Endometrium (tissue), 2 donors: ENCODE data around the gene TENT5C.

ENCODE experiments used
- FAIRE-seq: peaks from 2 replicates; lab custom pipeline; 2012; peaks lifted over from hg19 to GRCh38; lab: Jason Lieb, UNC
- donor health status: control.
- donor health status: control.

Gene TENT5C

DNA sequence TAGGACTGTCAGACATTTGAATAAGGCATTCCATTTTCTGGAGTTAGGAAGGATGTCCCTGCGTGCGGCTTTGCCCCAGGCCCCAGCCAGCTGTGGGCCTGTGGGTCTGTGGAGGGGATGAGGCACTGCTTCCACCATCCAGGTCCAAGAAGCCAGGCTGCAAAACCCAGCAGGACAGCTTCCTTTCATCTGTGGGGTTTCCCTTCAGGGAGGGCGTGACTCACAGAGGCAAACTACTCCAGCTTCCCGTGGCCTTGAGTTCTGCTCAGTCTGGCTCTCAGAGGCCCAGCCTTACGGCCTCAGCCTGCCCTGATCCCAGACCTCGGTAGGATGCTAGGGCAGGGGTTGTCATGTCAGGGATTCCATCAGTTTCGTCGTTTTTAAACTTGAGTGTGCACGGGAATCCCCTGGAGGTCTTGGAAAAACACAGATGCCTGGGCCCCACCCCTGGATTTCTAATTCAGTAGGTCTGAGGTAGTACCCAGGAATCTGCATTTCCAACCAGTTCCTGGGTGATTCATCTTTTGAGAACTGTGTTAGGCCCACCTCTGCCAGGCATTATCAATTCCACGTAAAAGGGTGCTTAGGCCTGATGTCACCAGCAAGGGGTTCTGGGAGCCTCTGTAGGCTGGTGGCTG, 32.3 kb upstream of the TENT5C start:
- FAIRE-seq: no peak

DNA sequence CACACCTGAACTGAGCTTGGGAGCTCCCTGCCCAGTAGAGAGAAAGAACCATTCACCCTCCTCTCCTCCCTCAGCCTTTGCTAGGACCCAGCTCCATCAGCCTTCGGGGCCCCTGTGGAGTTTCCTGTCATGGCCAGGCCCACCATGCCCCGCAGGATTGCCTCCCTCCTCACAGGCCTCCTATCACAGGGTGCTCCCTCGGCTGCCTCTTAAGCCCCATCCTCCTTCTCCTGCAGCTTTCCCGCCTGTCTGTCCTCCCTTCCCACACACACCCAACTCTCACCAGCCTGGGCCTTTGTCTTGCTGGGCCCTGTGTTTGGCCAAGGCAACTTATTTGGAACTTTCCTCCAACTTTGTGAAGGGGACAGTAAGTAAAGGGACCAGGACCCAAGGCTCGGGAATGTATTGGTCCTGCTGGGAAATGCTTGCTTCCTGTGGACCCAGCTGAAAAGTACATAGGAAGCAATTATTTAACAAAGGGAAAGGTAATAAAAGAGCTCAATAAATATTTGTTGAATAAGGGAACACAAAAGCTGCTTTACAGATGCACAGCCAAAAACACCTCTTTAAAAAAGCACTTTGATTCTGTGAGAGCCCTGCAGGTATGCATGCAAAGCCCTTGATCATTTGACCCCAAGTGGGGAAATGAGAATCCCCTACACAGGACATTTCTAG, 31.6 kb upstream of the TENT5C start:
- no peak for FAIRE-seq

DNA sequence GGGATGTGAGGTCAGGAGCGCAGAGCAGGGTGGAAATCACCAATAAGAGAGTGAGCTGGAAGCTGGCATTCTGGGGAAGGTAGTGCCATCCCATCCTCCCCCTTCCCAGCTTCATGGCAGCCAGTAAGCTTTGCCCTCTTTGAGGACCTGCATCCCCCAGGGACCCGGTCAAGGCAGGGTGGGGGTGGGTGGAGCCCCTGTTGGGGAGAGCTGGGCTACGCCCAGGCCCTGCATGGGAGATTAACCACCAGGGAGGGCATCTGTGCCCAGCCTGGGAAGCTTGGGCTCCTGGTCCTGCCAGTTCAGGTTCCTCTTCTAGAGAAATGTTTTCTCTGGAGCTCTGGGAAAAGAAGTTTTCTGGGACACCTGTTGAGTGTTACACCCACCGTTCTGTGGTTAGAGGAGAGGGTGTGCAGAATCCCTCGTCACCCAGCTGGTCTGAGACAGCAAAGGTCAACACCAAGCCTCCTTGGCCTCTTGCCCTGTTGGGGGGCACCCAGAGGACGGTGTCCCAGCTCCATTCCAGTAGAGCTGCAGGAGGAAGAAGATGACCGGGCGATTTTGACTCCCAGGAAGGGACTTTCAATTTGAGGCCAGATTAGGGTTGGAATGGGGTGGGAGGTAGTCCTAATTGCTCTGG, 30.1 kb upstream of the TENT5C start:
- FAIRE-seq: no peak

DNA sequence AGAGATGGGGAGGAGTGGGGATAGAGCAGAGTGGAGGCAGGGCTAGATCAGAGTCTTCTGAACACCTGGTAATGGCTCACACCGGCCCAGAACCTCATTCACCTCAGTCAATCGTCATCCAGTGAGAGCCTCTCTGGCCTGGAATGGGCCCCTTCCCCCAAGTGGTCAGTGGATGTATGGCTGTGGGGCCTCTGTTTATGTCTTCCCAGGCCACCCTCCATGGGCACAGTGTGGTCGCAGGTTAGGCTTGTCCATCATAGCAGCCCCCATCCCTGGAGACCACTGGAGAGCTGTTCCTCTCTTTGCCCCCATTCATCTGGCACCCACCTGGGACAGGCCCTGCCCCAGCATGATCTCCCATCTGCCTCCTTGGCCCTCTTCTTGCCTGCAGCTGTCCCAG, 29.6 kb upstream of the TENT5C start:
- no peak for FAIRE-seq

DNA sequence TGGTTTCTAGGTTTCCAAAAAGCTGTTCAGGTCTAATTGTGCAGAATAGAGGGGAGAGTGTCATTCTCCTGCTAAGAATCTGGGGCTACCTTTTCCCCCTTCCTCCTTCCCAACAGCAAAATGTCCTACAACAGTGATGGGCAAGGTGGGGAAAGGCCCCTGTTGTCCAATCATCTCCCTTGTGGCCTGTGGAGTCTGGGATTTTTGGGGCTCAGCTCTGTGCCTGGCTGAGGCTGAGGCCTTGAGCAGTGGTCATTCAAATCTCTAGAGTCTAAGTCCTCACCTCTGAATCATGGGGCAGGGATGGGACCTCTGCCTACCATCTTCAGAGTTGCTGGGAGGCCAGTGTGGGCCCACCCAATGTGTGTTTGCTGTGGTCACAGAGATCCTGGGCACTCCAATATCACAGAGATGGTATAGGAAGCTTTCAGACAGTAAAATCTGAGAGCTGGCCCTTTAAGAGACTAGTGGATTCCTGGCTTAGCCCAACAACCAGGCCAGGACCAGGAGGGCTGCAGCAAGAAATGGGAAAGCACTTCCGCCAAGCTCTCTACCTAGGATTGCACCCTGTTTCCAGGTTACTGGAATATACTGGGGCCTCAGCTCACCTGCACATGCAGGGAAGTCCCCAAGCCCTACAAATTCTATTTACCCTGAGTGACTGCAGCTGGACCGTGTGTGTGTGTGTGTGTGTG, 28.5 kb upstream of the TENT5C start:
- no peak for FAIRE-seq

DNA sequence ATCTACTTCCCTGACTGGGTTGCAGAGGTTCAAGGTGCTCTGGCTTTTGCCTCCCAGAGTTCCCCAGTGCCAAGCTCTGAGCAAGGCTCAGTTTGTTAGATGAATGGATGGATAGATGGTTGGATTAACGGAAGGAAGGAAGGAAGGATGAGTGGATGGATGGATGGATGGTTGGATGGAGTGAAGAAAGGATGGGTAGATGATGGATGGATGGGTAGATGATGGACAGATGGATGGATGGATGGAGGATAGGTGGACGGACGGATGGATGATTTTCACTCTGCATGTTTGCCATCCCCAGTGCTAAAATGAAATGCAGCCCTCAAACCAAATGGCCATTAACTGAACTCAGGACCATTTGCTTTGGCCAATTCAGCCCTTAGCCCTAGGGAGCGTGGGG, 27.4 kb upstream of the TENT5C start:
- no peak for FAIRE-seq

DNA sequence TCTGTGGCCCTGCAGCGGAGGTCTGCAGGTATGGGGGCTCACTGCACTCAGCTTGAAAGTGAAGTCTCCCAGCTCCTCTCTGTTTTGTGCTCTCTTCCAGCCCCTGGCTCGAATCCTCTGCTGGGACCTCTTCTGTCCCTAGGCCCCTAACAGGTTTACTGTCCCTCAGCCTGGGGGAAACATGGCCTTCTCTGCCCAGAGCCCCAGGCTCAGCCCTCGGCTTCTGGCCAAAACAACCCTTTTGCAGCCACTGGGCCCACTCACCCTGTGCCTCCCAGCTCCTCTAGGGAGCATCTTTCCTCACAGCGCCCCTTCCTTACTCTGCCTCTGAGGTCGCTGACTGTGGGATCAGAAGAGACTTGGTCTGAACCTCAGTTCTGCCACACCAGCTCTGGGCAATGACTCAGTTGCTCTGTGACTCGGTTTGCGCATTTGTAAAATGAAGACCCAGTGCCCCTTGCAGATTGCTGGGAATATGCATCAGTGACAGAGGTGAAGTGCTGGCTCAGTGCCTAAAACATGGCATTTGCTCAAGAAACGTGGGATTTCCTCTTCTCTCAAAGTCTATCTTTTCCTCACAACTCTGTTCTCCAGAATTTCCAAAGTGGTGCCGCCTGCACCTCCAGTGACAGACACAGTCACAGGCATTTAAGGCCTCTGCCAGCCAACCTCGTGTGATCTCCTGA, 26.5 kb upstream of the TENT5C start:
- FAIRE-seq: no peak

DNA sequence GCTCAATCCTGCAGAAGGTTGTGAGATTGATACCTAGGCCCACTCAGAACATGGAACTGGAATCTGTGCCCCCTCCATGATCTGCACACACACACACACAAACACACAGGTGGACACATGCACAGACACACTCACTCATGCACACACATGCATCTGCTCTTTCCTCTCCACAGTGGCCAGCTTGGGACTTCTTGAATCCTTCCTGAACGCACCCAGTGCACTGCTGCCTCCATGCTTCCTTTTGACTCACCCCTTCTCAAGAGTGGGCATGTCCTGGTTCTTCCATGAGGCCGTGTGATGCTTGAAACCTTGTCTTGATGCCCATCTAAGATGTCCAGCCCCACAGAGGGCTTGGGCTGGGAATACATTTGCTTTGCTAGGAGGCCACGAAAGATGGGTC, 25.4 kb upstream of the TENT5C start:
- no peak for FAIRE-seq

DNA sequence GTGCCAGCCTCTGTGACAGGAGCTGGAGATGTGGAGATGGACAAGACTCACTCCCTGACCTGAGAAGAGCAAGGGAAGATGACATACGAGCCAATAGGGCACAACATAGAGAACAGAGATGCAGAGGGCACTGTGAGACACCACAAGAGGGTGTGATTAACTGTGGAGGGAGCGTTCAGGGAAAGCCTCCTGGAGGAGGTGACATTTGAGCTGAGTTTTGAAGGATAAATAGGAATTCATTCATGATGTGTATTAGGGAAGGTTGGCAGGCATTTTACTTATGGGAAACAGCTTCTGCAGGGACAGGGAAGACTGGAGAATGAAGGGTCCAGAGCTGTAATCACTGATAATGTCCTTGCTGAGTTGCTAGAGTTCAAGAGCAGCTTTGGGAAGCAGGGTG, 25.0 kb upstream of the TENT5C start:
- no peak for FAIRE-seq

DNA sequence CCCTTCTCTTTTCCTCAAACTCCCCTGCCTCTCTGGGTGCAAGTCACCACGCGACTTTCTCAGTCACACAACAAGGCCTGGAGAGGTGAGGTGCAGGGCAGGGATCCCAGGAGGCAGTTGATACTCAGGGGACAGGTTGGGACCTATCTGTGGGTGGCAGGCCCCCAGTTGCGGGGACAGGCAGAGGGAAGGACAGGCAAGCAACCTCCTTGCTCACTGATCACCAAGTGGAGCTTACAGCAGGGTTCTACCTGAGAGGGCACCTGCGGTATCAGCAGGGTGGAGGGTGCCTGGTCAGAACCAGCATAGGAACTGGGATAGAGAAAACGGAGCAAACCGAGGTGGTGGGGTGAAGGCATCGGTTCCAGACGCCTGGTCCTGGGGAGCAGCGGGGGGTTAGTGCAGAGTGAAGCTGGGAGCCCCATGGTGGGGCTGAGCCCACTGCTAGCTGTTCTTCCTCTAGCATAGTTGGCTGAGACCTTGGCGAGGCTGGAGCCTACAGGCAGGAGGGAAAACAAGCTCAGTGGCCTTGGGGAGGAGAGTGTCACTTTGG, 24.4 kb upstream of the TENT5C start:
- no peak for FAIRE-seq

DNA sequence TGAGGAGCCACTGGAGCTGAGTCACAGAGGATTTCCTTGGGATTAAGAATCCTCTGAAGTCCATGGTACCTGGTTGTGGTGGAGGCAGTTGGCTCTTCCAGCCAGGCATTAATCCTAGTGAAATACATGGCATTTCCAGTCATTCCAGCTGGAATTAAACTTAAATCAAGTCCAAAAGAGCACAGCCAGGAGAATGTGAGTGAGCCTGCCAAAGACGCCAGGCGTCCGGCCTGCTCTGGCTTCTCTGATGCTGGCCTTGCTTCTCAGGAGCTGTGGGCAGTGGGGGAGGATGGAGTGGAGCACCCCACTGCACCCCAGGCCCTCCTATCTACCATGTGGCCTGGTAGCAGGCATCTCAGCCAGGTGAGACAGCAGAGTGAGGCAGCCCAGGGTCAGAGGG, 23.4 kb upstream of the TENT5C start:
- no peak for FAIRE-seq

DNA sequence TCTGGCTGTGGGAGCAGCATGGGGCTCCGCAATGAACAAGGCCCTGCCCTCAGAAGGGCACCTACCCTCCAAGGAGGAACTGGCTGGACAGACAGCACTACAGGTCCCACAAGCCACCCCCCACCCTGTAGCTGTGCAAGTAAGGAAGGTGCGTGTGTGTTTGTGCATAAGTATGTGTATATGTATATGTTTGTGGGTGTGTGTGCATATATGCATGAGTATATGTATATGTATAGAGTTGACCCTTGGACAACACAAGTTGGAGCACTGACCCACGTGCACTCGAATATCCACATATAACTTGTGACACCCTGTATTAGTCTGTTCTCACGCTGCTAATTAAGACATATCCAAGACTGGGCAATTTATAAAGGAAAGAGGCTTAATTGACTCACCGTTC, 22.6 kb upstream of the TENT5C start:
- no peak for FAIRE-seq

DNA sequence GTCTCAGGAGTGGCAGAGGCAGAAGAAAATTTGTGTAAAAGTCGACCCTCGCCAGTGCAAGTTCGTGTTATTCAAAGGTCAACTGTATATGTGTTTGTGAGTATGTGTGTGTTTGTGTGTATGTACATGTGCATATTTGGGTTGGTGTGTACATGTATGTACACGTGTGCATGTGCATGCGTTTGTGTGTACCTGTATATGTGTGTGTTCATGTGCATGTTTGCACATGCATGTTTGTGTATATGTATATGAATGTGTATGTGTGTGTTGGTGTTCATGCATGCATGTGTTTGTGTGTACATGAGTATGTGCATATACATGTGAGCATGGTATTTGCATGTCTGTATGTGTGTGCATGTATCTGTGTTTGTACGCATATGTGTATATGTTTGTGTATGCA, 21.7 kb upstream of the TENT5C start:
- no peak for FAIRE-seq

DNA sequence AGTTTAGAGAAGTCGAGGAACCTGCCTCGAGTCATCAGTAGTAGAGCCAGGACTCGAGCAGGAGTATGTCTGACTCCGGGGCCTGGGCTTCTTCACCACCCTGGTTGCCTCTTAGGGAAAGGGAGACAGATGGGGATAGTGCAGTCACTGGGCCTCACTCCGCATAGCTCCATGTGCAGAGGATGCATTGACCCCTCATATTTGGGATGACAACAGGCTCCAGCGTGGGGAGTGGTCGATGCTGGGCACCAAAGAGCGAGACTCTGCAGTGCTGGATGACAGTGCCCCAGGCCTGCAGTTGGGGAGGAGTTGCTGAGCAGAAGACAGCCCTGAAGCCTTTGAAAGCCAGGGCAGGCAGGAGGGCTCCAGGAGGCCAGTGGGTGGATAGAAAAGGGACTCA, 20.8 kb upstream of the TENT5C start:
- FAIRE-seq: no peak

DNA sequence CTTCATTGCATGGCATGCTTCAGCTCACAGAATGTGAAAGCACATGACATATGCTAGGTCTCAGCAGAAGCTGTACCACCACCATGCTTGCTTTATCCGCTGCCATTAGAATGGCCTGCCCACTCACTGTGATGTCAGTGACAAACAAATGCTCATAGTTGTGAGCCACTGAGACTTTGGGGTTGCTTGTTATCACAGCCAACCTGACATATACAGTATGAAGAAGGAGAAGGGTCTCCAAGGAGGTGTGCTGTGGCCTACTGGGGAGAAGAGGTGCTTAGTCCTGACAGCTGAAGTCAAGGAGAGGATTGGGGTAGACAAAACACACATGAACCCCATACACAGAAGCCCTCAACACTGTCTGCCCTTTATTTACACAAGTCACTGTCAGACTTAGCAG, 19.5 kb upstream of the TENT5C start:
- no peak for FAIRE-seq

DNA sequence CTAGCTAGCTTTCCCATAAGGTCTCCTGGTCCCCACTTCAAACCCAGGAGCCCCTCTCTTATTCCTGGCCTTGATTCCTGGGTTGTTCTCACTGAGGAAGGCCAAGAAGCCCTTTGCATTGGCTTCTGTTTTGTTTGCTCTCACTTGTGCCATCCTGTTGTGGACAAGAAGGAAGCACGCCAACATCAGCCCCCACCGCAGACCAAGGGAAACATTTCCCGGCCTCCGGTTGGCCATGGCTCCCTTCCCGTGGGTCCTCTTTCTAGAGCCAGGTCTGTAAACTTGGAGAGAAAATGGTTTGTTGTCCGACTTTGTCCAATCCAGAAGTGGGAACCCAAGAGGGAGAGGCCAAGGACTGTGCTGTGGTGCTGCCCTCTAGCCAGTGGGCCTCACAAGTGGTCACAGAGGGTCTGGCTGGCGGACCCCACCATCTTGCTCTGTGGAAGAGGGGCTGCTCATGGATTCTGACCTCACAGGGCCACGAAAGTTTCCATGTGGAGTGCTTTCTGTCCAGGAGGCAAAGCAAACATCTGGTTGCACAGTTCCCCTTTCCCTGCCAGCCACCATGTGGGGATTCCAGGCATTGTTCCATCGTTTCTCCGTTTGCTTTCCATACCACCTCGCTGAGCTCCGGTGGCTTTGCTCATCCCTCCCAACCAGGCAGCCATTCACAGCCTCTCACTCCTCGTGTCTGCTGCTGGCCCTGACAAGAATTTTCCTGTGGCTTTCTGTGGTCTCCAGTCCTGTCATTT, 18.9 kb upstream of the TENT5C start:
- FAIRE-seq: no peak

DNA sequence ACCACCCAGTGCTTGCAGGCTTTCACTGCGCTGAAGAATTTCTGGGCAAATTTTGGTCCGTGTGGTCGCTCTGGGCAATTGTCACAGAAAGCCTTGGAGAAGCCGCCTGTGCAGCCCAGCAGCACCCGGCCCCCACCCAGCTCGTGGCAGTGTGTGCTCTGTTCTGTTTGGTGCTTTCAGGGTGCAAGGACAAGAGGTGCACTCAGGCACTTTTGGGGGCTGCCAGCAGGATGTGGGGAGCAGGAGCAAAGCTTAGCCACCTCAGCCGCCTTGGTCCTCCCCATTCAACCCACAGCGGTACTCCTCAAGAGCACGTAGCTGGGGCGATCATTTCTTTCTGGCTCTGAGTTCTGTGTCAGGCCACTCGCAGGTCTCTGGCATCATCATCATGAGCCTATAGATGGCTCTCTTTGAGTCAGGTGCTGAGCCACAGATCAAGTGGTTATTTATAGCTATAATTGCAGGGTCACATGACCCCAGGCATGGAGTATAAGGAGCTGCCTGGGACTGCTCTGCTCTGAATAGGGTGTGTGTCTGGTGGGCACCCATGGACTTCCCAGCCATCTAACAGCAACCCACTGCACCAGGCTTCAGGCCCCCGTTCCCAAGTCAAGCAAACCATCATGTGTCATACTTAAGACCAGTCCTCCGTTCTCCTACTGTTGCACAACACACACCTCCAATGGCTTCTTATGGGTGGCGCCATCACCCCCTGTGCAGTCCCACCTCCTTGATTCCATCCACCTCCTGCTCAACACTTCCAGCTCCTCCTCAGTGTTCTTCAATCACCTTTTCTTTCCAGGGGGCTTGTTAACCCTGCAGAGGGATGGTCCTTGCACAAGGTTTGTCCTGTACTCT, 18.1 kb upstream of the TENT5C start:
- no peak for FAIRE-seq

DNA sequence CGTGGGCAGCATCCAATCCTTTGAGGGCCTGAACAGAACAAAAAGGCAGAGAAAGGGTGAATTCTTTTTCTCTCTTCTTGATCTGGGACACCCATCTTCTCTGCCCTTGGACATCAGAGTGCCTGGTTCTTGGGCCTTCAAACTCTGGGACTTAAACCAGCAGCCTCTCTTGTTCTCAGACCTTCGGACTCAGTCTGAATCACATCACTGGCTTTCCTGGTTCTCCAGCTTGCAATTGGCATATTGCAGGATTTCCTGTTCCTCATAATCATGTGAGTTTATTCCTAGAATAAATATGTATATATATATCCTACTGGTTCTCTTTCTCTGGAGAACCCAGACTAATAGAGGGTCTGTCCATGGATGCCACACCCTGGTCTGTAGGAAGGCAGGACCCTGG, 16.3 kb upstream of the TENT5C start:
- FAIRE-seq: no peak

DNA sequence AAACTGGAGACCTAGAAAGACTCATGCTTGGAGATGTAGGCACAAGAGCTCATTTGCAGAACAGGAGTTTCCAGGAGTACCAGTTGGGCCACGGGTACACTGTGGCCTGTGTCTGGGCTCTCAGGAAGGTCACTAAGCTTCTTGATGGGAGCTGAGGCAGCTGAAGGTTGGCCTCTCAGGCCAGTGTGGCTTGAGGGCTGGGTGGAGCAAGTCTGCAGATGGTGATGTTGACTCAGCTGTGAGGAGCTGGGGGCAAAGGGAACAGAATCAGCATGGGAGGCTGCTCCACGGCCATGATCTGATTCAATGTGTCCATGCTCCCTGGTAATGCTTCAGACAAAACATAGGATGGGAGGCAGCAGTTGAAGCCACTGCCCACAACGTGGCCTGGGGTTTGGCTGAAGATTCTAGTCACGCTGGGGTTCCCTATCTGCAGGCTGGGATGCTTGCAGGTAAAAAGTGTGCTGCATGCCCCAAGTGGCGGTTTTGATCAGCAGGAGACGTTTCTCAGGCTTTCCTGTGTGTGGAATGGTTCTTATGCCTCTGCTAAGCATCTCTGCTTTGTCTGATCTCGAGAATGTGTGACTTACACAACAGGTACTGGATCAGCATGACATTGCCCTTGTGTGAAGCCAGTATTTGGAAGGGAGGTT, 15.4 kb upstream of the TENT5C start:
- no peak for FAIRE-seq

DNA sequence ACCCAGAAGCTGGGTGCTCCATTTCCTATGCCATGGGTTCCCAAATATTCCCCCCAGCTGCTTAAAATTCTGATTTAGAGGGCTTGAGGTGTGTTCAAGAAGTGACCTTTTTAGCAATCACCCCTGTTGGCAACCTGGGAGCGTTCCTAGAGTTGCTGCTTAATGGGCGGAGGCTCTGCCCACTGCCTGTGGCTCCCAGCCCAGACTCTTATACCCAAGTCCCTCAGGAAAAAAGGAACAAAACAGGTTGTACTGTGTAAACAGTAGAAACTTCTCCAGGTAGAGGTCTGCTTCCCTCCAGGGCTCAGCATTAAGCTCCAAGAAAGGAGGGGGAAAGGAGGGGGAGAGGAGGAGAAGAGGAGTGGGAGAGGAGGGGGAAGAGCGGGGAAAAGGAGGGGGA, 14.6 kb upstream of the TENT5C start:
- FAIRE-seq: no peak
